GM21381 (cell line): ENCODE results near the gene HEATR9.

ENCODE experiments used
- ATAC-seq: cut with Tn5 transposase; IDR thresholded peaks from one replicate; pipeline ENCODE4 v1.9.1; 2021; ENCODE audit warnings: mild to moderate bottlenecking, moderate library complexity; ENCODE audit not compliant: unreplicated experiment

HEATR9 gene

GRCh38 chr17:35894206-35894605 lies 25.5 kb upstream of the HEATR9 start:
- no peak for ATAC-seq

- no peak for ATAC-seq
Observed at GRCh38 chr17:35893751-35894150, 25.1 kb upstream of the HEATR9 start.

- ATAC-seq, result no peak
Observed at GRCh38 chr17:35892091-35893035, 23.7 kb upstream of the HEATR9 start.

- ATAC-seq, result no peak
Observed at GRCh38 chr17:35891269-35891668, 22.6 kb upstream of the HEATR9 start.

- ATAC-seq, result peak; percentile 63
Observed at GRCh38 chr17:35890774-35891155, 22.1 kb upstream of the HEATR9 start.

GRCh38 chr17:35889818-35890773 lies 21.4 kb upstream of the HEATR9 start:
- no peak for ATAC-seq

- ATAC-seq, result no peak
Observed at GRCh38 chr17:35889241-35889640, 20.6 kb upstream of the HEATR9 start.

- peak; percentile 90 for ATAC-seq
Observed at GRCh38 chr17:35879773-35880654, 11.3 kb upstream of the HEATR9 start, which contains the start of gene CCL5. CCL5 (minus strand) TSS chr17:35880360.

- no peak for ATAC-seq
Observed at GRCh38 chr17:35878361-35878760, 9.7 kb upstream of the HEATR9 start.

- ATAC-seq, result no peak
Observed at GRCh38 chr17:35877345-35878029, 8.8 kb upstream of the HEATR9 start.

- no peak for ATAC-seq
Observed at GRCh38 chr17:35876534-35876933, 7.8 kb upstream of the HEATR9 start.

GRCh38 chr17:35875800-35876139 lies 7.1 kb upstream of the HEATR9 start:
- no peak for ATAC-seq

- no peak for ATAC-seq
Observed at GRCh38 chr17:35875072-35875799, 6.5 kb upstream of the HEATR9 start.

- no peak for ATAC-seq
Observed at GRCh38 chr17:35872196-35872980, 3.7 kb upstream of the HEATR9 start.

GRCh38 chr17:35870906-35871819 lies 2.5 kb upstream of the HEATR9 start:
- ATAC-seq, result no peak

- ATAC-seq, result no peak
Observed at GRCh38 chr17:35867574-35867973, 1.1 kb downstream of the HEATR9 start.

- no peak for ATAC-seq
Observed at GRCh38 chr17:35866341-35866950, 2.2 kb downstream of the HEATR9 start.
